AG09309 (cell line): Measurements from ENCODE around the gene LVRN.

Experiments used
- DNase-seq: peaks from one replicate; pipeline ENCODE4 v3.0.0-alpha.2; 2010; ENCODE audit warnings: low read depth
- H3K4me3 ChIP-seq: 2 replicates; pipeline ENCODE4 v1.5.1; 2011; ENCODE audit warnings: mild to moderate bottlenecking, low read depth, low read length, moderate library complexity; ENCODE audit not compliant: control insufficient read depth
- CTCF ChIP-seq: IDR thresholded peaks from 2 replicates; pipeline ENCODE4 v1.5.1; 2011; ENCODE audit warnings: mild to moderate bottlenecking, low read depth, low read length, inconsistent platforms; ENCODE audit not compliant: insufficient read depth, control insufficient read depth; ENCODE audit errors: missing control alignments

Gene LVRN

GRCh38 chr5:115934388-115934974 is 27.8 kb upstream of the LVRN start:
- H3K4me3 ChIP-seq, result no peak overlapping the region
- no peak for TF ChIP-seq CTCF
- DNase-seq, result no peak

- TF ChIP-seq CTCF, result no peak
- no peak overlapping the region for H3K4me3 ChIP-seq
- no peak for DNase-seq
These were observed 26.2 kb upstream of the LVRN start for GRCh38 chr5:115936031-115936430.

DNA sequence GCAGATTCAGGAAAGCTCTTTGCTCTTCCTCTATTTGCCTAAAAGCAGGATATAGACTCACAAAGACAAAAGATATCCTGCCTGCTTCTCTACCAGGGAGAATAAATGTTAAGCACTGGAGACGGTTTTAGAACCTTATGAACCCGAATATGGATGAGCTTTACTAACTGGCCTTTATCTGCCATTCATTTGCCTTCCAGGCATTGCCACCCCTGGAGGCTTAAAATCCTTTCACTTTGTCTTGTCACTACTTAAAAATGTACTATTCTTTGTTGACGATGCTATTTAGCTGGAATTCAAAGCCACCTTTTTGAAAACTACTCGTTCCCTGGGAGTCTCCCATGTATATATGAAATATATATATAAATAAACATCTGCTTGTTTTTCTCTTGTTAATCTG is 23.2 kb upstream of the LVRN start:
- no peak for TF ChIP-seq CTCF
- H3K4me3 ChIP-seq, result no peak overlapping the region
- no peak for DNase-seq

- no peak overlapping the region for H3K4me3 ChIP-seq
- DNase-seq, result no peak
- TF ChIP-seq CTCF, result no peak
These were observed 22.0 kb upstream of the LVRN start for GRCh38 chr5:115940080-115940810.

DNA sequence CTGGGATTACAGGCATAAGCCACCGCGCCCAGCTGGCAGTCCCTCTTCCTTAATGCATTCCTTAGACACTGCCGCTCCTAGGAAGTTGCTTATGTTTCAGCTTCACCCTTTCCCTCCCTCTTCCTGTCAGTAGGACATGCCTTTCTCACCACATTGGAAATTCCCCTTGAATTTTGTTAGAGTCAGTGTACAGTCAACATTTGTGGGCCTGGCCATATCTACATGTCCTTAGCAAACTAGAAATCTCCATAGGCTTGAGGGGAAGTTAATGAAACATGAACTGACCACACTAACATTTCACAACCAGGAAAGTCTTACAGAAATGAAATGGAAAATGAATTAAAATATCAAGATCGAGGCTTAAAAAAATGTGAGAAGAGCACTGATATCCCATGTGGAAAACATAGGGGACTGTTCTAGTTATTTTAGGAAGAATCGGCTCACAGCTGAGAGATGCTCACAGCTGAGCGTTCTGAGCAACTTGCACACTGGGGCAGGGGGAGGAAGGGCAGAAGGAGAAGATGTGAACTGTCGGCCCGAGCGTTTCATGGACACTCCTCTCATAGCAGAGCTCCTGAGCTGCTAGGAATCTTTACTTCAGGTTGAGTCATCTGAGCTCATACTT is 21.1 kb upstream of the LVRN start:
- peak; percentile 96 for DNase-seq
- H3K4me3 ChIP-seq, result no peak overlapping the region

DNA sequence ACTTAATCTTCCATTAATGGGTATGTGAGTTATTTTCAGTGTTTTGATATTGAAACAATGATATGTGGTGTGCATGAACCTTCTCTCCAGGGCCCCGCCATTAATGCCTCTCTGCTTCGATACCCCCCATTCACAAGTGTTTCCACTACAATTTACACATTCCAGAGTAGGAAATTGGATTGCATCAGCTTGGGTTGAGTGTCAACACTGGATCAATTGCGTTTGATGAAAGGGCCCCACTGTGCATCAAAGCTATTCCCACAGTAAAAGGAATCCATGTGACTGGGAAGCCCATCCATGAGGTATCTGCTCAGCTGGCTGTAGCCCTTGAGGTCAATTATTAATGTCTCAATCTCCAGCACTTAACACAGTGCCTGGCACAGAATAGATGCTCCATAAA is 17.8 kb upstream of the LVRN start:
- TF ChIP-seq CTCF, result no peak
- DNase-seq, result no peak
- no peak overlapping the region for H3K4me3 ChIP-seq

More for the DNA sequence above, 21.1 kb upstream of the LVRN start:
- no peak for TF ChIP-seq CTCF

- H3K4me3 ChIP-seq, result no peak overlapping the region
- no peak for TF ChIP-seq CTCF
- DNase-seq, result no peak
These were observed 15.6 kb upstream of the LVRN start for GRCh38 chr5:115946655-115947054.
